ENCODE data around the gene LARP6. TPM values are rescaled to one million over a fixed set of nuclear protein-coding genes. Genes with fewer than 3 reads are reported as not detected.
A peak's percentile ranks its signal among the peaks of the same experiment; 100 is the strongest.

Gene LARP6
- total RNA-seq, 1 experiment from 2014 or later = 66.3 TPM

DNA sequence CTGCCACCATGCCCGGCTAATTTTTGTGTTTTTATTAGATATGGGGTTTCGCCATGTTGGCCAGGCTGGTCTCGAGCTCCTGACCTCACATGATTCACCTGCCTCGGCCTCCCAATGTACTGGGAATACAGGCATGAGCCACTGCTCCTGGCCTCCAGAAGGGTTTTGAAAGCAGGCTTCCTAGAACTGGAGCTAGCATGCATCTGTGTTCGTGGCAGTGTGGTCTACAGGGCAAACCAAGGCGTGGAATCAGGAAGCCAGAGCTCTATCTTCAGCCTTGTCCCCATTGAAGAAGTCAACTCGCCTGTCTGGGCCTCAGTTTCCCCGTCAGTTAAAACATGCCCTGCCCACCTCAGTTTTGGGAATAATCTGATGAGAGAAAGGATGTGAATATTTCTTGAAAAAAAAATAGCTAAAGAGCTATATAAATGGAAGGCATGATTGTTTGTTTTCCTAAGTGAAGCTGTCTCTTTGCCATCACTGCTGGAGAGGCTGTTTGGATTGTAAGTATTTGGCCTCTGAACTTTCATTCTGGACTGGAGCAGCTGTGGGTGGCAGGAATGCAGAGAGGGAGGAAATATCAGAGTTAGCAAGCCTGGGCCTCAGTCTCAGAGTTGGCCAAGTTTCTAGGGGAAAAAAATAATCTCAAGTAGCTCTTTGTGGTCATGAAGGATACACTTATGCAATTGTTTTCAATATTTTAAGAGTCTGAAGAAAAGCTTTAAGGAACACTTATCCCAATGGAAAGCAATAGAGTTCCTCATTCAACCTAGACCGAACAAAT, 54.1 kb downstream of the LARP6 start:
- in situ Hi-C loops (cut with HindIII; ENCODE audit: low pct_unique_long_range_greater_than_20kb, low sequenced_read_pairs) = no loop called here
- BruUV-seq (replicated peaks) = no TSS peak
- ChIA-PET POLR2A (interaction anchor here (0.5 to 1.0 kb wide), 6 partner anchors 10 to 100 kb away, joined by 3 to 4 read pairs (median 4); no protein-coding TSS in a partner anchor), CTCF (no interaction called here)
- Histone ChIP-seq H3K9me3 (ENCODE audit: control insufficient read depth, insufficient read depth, low read depth, low read length) (peaks cover 3% of the 10 kb centered on the region; the same call in 1 of the 2 replicates), H3K36me3 (ENCODE audit: control insufficient read depth, insufficient read depth, low read length) (no peaks in the 10 kb centered on the region), H3K27ac (ENCODE audit: low read length) (peak overlapping the region; percentile 100), H3K27me3 (ENCODE audit: control insufficient read depth, insufficient read depth, low read length) (no peaks in the 10 kb centered on the region), H3K4me3 (ENCODE audit: low read depth in 2 of 2, low read length in 2 of 2) (no peak overlapping the region), H3K4me1 (ENCODE audit: control insufficient read depth, insufficient read depth, low read length) (peaks cover 49% of the 10 kb centered on the region)
- ATAC-seq = peak; percentile 71
- intact Hi-C loops (cut with micrococcal nuclease; ENCODE audit: unreplicated experiment) = no loop called here
- DNase-seq (ENCODE audit: low read depth, low spot score) = no peak
- TF ChIP-seq, protein P1, sequence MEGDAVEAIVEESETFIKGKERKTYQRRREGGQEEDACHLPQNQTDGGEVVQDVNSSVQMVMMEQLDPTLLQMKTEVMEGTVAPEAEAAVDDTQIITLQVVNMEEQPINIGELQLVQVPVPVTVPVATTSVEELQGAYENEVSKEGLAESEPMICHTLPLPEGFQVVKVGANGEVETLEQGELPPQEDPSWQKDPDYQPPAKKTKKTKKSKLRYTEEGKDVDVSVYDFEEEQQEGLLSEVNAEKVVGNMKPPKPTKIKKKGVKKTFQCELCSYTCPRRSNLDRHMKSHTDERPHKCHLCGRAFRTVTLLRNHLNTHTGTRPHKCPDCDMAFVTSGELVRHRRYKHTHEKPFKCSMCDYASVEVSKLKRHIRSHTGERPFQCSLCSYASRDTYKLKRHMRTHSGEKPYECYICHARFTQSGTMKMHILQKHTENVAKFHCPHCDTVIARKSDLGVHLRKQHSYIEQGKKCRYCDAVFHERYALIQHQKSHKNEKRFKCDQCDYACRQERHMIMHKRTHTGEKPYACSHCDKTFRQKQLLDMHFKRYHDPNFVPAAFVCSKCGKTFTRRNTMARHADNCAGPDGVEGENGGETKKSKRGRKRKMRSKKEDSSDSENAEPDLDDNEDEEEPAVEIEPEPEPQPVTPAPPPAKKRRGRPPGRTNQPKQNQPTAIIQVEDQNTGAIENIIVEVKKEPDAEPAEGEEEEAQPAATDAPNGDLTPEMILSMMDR (IDR thresholded peaks at IDR 0.05) = no peak
- 0 out of 2 replicates have a peak, but pooled peaks have one; percentile 30 for TF ChIP-seq TCF7L2 (IDR thresholded peaks at IDR 0.05; ENCODE audit: low read depth, low read length)
- peak; percentile 68; the same call in 1 of the 2 replicates for TF ChIP-seq POLR2AphosphoS5 (IDR thresholded peaks at IDR 0.05; ENCODE audit: low read depth, low read length)
- TF ChIP-seq, protein P2, sequence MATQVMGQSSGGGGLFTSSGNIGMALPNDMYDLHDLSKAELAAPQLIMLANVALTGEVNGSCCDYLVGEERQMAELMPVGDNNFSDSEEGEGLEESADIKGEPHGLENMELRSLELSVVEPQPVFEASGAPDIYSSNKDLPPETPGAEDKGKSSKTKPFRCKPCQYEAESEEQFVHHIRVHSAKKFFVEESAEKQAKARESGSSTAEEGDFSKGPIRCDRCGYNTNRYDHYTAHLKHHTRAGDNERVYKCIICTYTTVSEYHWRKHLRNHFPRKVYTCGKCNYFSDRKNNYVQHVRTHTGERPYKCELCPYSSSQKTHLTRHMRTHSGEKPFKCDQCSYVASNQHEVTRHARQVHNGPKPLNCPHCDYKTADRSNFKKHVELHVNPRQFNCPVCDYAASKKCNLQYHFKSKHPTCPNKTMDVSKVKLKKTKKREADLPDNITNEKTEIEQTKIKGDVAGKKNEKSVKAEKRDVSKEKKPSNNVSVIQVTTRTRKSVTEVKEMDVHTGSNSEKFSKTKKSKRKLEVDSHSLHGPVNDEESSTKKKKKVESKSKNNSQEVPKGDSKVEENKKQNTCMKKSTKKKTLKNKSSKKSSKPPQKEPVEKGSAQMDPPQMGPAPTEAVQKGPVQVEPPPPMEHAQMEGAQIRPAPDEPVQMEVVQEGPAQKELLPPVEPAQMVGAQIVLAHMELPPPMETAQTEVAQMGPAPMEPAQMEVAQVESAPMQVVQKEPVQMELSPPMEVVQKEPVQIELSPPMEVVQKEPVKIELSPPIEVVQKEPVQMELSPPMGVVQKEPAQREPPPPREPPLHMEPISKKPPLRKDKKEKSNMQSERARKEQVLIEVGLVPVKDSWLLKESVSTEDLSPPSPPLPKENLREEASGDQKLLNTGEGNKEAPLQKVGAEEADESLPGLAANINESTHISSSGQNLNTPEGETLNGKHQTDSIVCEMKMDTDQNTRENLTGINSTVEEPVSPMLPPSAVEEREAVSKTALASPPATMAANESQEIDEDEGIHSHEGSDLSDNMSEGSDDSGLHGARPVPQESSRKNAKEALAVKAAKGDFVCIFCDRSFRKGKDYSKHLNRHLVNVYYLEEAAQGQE (IDR thresholded peaks at IDR 0.05; ENCODE audit: insufficient read depth in 1 of 2, low read depth in 2 of 2, low read length in 1 of 2) = no peak

- no TSS peak for BruUV-seq (replicated peaks)
- no peak for ATAC-seq
- peaks cover 3% of the 10 kb centered on the region; the same call in 1 of the 2 replicates for H3K9me3 ChIP-seq (ENCODE audit: control insufficient read depth, insufficient read depth, low read depth, low read length)
- H3K36me3 ChIP-seq (ENCODE audit: control insufficient read depth, insufficient read depth, low read length) = no peaks in the 10 kb centered on the region
- intact Hi-C loops (cut with micrococcal nuclease; ENCODE audit: unreplicated experiment) = no loop called here
- CTCF ChIA-PET = interaction anchor here (1.5 kb wide), 1 partner anchor 14 kb away, joined by 4 read pairs; no protein-coding TSS in a partner anchor
- in situ Hi-C loops (cut with HindIII; ENCODE audit: low pct_unique_long_range_greater_than_20kb, low sequenced_read_pairs) = no loop called here
- POLR2A ChIA-PET = interaction anchor here (0.6 to 0.9 kb wide), 2 partner anchors 24 to 85 kb away, joined by 3 to 4 read pairs; no protein-coding TSS in a partner anchor
- no peak overlapping the region for H3K4me3 ChIP-seq (ENCODE audit: low read depth in 2 of 2, low read length in 2 of 2)
- TF ChIP-seq TCF7L2 (IDR thresholded peaks at IDR 0.05; ENCODE audit: low read depth, low read length) = peak; percentile 68
- TF ChIP-seq POLR2AphosphoS5 (IDR thresholded peaks at IDR 0.05; ENCODE audit: low read depth, low read length) = no peak
- no peak for TF ChIP-seq SIN3A (IDR thresholded peaks at IDR 0.05; ENCODE audit: borderline replicate concordance, insufficient read depth, low read depth, low read length)
- TF ChIP-seq, protein P2 (IDR thresholded peaks at IDR 0.05; ENCODE audit: insufficient read depth in 1 of 2, low read depth in 2 of 2, low read length in 1 of 2) = no peak
- H3K4me1 ChIP-seq (ENCODE audit: control insufficient read depth, insufficient read depth, low read length) = peaks cover 67% of the 10 kb centered on the region
- DNase-seq (ENCODE audit: low read depth, low spot score) = no peak
- peak overlapping the region; percentile 100 for H3K27ac ChIP-seq (ENCODE audit: low read length)
- no peaks in the 10 kb centered on the region for H3K27me3 ChIP-seq (ENCODE audit: control insufficient read depth, insufficient read depth, low read length)
These were observed 56.5 kb downstream of the LARP6 start for GRCh38 chr15:70797464-70797863.
